Measurements from ENCODE around the gene LRRC75B.
A peak's percentile ranks its signal among the peaks of the same experiment; 100 is the strongest.
"Not testable (repeated sequence)": the region's sequence is repeated elsewhere in the genome, so short reads cannot be mapped to it uniquely, and the experiment has no call there.

Gene LRRC75B

DNA sequence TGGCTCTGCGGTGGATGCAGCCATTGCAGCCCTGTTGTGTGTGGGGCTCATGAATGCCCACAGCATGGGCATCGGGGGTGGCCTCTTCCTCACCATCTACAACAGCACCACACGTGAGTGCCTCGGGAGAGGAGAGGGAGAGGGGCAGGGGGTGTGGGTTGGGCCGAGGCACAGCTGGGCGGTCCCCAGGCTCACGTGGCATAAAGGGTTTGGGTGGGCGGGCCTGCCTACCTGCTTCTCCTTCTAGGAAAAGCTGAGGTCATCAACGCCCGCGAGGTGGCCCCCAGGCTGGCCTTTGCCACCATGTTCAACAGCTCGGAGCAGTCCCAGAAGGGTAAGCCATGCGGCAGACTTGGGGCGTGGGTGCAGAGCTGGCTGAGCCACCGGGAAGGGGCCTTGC is 21.9 kb upstream of the LRRC75B start:
- H3K4me2 ChIP-seq (ENCODE audit: low read length, poor library complexity, severe bottlenecking); H3K27me3 ChIP-seq (ENCODE audit: control insufficient read depth in 1 of 2, insufficient read depth in 1 of 2, low read length in 2 of 2); H3K9ac ChIP-seq (ENCODE audit: low read length); H4K8ac ChIP-seq (ENCODE audit: low read length); H2BK120ac ChIP-seq (ENCODE audit: low read depth, low read length); H3K9me3 ChIP-seq (ENCODE audit: control insufficient read depth, low read length); H3K27ac ChIP-seq (ENCODE audit: low read length, poor library complexity, severe bottlenecking); H3K79me1 ChIP-seq (replicated peaks; ENCODE audit: low read length, poor library complexity, severe bottlenecking); H3K4ac ChIP-seq (ENCODE audit: low read depth in 1 of 2, low read length in 2 of 2); H3K4me1 ChIP-seq (ENCODE audit: control insufficient read depth, insufficient read depth, low read depth, low read length); H2AK5ac ChIP-seq (ENCODE audit: low read length, severe bottlenecking); H2BK15ac ChIP-seq (ENCODE audit: low read depth, poor library complexity, severe bottlenecking); H2BK12ac ChIP-seq (ENCODE audit: low read length in 2 of 2); DNase-seq; H4K91ac ChIP-seq (ENCODE audit: low read length); H2AFZ ChIP-seq (ENCODE audit: low read depth, low read length); H3K18ac ChIP-seq (ENCODE audit: low read depth in 1 of 2, low read length in 2 of 2); H3K14ac ChIP-seq (ENCODE audit: low read length in 2 of 2); H3K4me3 ChIP-seq (ENCODE audit: insufficient read depth in 1 of 2, low read depth in 1 of 2, low read length in 2 of 2); H3K36me3 ChIP-seq (ENCODE audit: control insufficient read depth in 1 of 2, insufficient read depth in 2 of 2, low read depth in 1 of 2, low read length in 2 of 2); H3K23ac ChIP-seq (ENCODE audit: low read length in 2 of 2); H2BK5ac ChIP-seq (ENCODE audit: low read depth, low read length, poor library complexity, severe bottlenecking): not testable (repeated sequence)
- 86% methylated on average over 13 of the region's 15 CpGs for WGBS

DNA sequence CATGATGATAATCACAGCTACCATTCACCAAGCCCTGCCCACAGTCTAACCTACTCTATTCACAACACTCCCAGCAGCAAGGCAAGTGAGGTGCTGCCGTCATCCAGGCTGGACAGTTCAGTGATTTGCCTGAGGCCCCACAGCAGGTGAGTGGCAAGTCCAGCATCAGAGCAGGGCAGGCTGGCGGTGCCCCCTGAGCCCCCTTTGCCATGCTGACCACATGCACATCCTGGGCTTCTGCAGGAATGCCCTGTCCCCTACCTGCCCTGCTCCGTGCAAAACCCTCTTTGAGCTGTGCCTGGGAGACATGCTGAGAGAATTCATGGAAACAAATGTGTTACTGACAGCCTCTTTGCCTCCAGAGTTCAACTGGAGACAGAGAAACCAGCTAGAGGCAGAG is 17.0 kb upstream of the LRRC75B start:
- not testable (repeated sequence) for H2AFZ ChIP-seq (ENCODE audit: low read depth, low read length); DNase-seq; H3K79me1 ChIP-seq (replicated peaks; ENCODE audit: low read length, poor library complexity, severe bottlenecking); H3K27me3 ChIP-seq (ENCODE audit: control insufficient read depth in 1 of 2, insufficient read depth in 1 of 2, low read length in 2 of 2); H3K4ac ChIP-seq (ENCODE audit: low read depth in 1 of 2, low read length in 2 of 2); H3K23ac ChIP-seq (ENCODE audit: low read length in 2 of 2); H3K27ac ChIP-seq (ENCODE audit: low read length, poor library complexity, severe bottlenecking); H3K4me2 ChIP-seq (ENCODE audit: low read length, poor library complexity, severe bottlenecking); H3K9ac ChIP-seq (ENCODE audit: low read length); H2BK5ac ChIP-seq (ENCODE audit: low read depth, low read length, poor library complexity, severe bottlenecking); H3K18ac ChIP-seq (ENCODE audit: low read depth in 1 of 2, low read length in 2 of 2); H3K14ac ChIP-seq (ENCODE audit: low read length in 2 of 2); H2BK12ac ChIP-seq (ENCODE audit: low read length in 2 of 2); H4K91ac ChIP-seq (ENCODE audit: low read length); H3K4me3 ChIP-seq (ENCODE audit: insufficient read depth in 1 of 2, low read depth in 1 of 2, low read length in 2 of 2); H3K9me3 ChIP-seq (ENCODE audit: control insufficient read depth, low read length); H3K36me3 ChIP-seq (ENCODE audit: control insufficient read depth in 1 of 2, insufficient read depth in 2 of 2, low read depth in 1 of 2, low read length in 2 of 2); H2BK15ac ChIP-seq (ENCODE audit: low read depth, poor library complexity, severe bottlenecking); H4K8ac ChIP-seq (ENCODE audit: low read length); H2BK120ac ChIP-seq (ENCODE audit: low read depth, low read length); H2AK5ac ChIP-seq (ENCODE audit: low read length, severe bottlenecking)
- H3K4me1 ChIP-seq (ENCODE audit: control insufficient read depth, insufficient read depth, low read depth, low read length) = peaks cover 15% of the 10 kb centered on the region
- WGBS = no CpG with 5 or more reads among the region's 3 CpGs

DNA sequence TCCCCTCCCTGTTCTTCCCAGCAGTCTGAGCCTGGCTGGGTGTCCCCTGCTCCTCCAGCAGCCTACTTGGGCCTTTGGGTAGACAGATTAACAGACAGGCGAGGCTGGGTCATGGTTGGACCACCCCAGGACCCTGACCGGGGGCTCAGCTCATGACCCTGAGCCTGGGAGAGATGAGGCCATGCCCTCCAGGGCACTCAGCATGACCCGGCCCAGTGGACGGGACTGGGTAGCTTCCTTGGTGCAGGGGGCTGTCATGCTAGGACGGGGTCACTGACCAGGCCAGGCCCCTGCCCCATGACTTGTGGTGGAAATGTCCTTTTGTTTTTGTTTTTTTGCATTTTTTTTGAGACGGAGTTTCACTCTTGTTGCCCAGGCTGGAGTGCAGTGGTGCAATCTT is 15.5 kb upstream of the LRRC75B start:
- Histone ChIP-seq H2BK12ac (ENCODE audit: low read length in 2 of 2) (peak overlapping the region in 1 of 2 experiments; percentile 18), H2BK120ac (ENCODE audit: low read depth, low read length) (peak overlapping the region; percentile 19), H3K4me1 (ENCODE audit: control insufficient read depth, insufficient read depth, low read depth, low read length) (peaks cover 22% of the 10 kb centered on the region)
- H3K18ac ChIP-seq (ENCODE audit: low read depth in 1 of 2, low read length in 2 of 2); H3K36me3 ChIP-seq (ENCODE audit: control insufficient read depth in 1 of 2, insufficient read depth in 2 of 2, low read depth in 1 of 2, low read length in 2 of 2); H3K4ac ChIP-seq (ENCODE audit: low read depth in 1 of 2, low read length in 2 of 2); H4K91ac ChIP-seq (ENCODE audit: low read length); H3K4me2 ChIP-seq (ENCODE audit: low read length, poor library complexity, severe bottlenecking); H2BK15ac ChIP-seq (ENCODE audit: low read depth, poor library complexity, severe bottlenecking); H3K23ac ChIP-seq (ENCODE audit: low read length in 2 of 2); H3K9me3 ChIP-seq (ENCODE audit: control insufficient read depth, low read length); H3K14ac ChIP-seq (ENCODE audit: low read length in 2 of 2); H2AK5ac ChIP-seq (ENCODE audit: low read length, severe bottlenecking); H2AFZ ChIP-seq (ENCODE audit: low read depth, low read length); H3K79me1 ChIP-seq (replicated peaks; ENCODE audit: low read length, poor library complexity, severe bottlenecking); H4K8ac ChIP-seq (ENCODE audit: low read length); H2BK5ac ChIP-seq (ENCODE audit: low read depth, low read length, poor library complexity, severe bottlenecking); H3K27ac ChIP-seq (ENCODE audit: low read length, poor library complexity, severe bottlenecking); DNase-seq; H3K4me3 ChIP-seq (ENCODE audit: insufficient read depth in 1 of 2, low read depth in 1 of 2, low read length in 2 of 2); H3K9ac ChIP-seq (ENCODE audit: low read length); H3K27me3 ChIP-seq (ENCODE audit: control insufficient read depth in 1 of 2, insufficient read depth in 1 of 2, low read length in 2 of 2): not testable (repeated sequence)
- 81% methylated on average over 2 of the region's 6 CpGs for WGBS

DNA sequence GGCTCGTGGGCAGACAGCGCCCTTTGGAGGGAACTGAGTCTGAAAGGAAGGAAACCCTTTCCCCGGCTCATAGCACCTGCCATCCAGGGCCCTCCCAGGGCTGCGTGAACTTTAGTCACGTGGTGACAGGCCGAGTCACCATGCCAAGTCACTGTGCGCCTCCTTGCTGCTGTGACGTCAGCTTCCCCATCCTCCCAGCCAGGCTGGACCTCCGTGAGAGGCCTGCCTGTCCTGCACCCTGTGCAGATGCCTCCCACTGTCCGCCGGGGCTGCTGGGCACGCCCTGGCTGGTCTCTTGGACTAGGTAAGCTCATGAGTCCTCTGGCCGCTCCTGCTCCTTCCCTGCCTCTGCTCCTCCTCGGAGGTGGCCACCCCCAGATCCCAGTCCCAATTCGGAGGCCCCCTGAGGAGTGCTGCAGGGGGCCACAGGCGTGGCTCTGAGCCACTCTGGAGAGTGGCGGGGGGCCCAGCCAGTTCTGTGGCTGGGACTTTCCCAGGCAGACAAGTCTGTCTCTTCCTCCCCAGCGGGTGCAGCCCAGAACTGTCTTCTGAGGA is 14.6 kb upstream of the LRRC75B start:
- not testable (repeated sequence) for H2BK120ac ChIP-seq (ENCODE audit: low read depth, low read length)
- H2BK12ac ChIP-seq (ENCODE audit: low read length in 2 of 2) = peak overlapping the region in 1 of 2 experiments; percentile 10

More for the DNA sequence above, 14.6 kb upstream of the LRRC75B start:
- H3K14ac ChIP-seq (ENCODE audit: low read length in 2 of 2); H3K4me3 ChIP-seq (ENCODE audit: insufficient read depth in 1 of 2, low read depth in 1 of 2, low read length in 2 of 2); H3K18ac ChIP-seq (ENCODE audit: low read depth in 1 of 2, low read length in 2 of 2); H3K23ac ChIP-seq (ENCODE audit: low read length in 2 of 2); DNase-seq; H2AFZ ChIP-seq (ENCODE audit: low read depth, low read length); H3K4ac ChIP-seq (ENCODE audit: low read depth in 1 of 2, low read length in 2 of 2); H3K79me1 ChIP-seq (replicated peaks; ENCODE audit: low read length, poor library complexity, severe bottlenecking); H3K36me3 ChIP-seq (ENCODE audit: control insufficient read depth in 1 of 2, insufficient read depth in 2 of 2, low read depth in 1 of 2, low read length in 2 of 2); H3K27ac ChIP-seq (ENCODE audit: low read length, poor library complexity, severe bottlenecking); H2BK15ac ChIP-seq (ENCODE audit: low read depth, poor library complexity, severe bottlenecking); H3K27me3 ChIP-seq (ENCODE audit: control insufficient read depth in 1 of 2, insufficient read depth in 1 of 2, low read length in 2 of 2); H4K8ac ChIP-seq (ENCODE audit: low read length); H2AK5ac ChIP-seq (ENCODE audit: low read length, severe bottlenecking); H3K9ac ChIP-seq (ENCODE audit: low read length); H2BK5ac ChIP-seq (ENCODE audit: low read depth, low read length, poor library complexity, severe bottlenecking); H3K9me3 ChIP-seq (ENCODE audit: control insufficient read depth, low read length): not testable (repeated sequence)
- Histone ChIP-seq H3K4me1 (ENCODE audit: control insufficient read depth, insufficient read depth, low read depth, low read length) (peaks cover 30% of the 10 kb centered on the region), H4K91ac (ENCODE audit: low read length) (peak overlapping the region; percentile 68), H3K4me2 (ENCODE audit: low read length, poor library complexity, severe bottlenecking) (peak overlapping the region; percentile 23)
- WGBS = 84% methylated on average over 18 of the region's 18 CpGs

Data from mesenchymal stem cell (in vitro differentiated cells and primary cell).